OCI-M2 (cell line): ENCODE measurements around the gene TUFT1.
"Not testable (repeated sequence)": the region's sequence is repeated elsewhere in the genome, so short reads cannot be mapped to it uniquely, and the experiment has no call there.

Experiments used
- DNase-seq: peaks from one replicate; lab custom pipeline; 2025; ENCODE audit not compliant: unreplicated experiment; lab: John Stamatoyannopoulos, UW

The TUFT1 gene

DNA sequence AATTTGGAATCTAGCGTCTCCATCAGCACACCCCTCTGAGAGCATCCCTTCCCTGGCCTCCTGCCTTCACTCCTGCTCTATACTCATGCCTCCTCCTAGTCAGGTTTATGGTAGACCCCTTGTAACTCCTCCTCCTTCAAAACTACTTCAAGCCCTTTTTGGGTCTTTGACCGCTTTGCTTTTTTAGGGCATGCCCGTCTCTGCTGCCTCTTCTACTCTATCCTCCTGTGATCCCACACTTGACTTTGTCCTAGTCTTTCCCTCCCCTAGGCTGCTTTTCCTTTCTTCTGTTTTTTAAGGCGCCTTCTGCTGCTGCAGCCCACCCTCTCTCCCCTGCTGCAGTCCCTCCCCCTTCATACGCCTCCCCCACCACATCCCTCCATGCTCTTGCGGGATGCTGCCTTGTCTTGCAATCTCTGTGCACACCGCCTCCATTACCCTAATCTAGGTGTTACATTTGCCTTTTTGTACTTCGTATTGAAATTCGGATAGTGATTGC is 73.2 kb downstream of the TUFT1 start:
- DNase-seq: no peak

GRCh38 chr1:151615711-151616504 is 75.8 kb downstream of the TUFT1 start:
- no peak for DNase-seq

- no peak for DNase-seq
These were observed 76.4 kb downstream of the TUFT1 start for GRCh38 chr1:151616505-151616849.

GRCh38 chr1:151618003-151618402 is 77.9 kb downstream of the TUFT1 start:
- no peak for DNase-seq

DNA sequence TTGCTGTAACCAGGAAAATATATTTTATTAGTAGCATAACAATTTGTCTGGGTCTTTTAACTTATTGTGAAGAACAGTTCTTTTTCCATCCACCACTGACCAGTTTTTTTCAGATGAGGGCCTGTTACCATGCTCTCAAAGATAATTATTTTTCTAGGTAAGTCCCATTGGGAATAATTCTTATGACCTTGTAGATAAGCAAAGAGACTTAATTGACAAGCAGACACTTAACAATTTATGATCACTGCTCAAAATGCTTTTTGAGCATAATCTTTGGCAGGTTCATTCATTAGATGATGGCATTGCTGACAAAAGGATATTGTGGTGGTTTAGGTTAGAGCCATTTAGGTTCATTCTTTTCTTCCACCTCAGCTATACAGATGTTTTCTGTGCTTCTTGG is 78.4 kb downstream of the TUFT1 start:
- no peak for DNase-seq

- DNase-seq: not testable (repeated sequence)
These were observed 78.9 kb downstream of the TUFT1 start for GRCh38 chr1:151618996-151619395.

DNA sequence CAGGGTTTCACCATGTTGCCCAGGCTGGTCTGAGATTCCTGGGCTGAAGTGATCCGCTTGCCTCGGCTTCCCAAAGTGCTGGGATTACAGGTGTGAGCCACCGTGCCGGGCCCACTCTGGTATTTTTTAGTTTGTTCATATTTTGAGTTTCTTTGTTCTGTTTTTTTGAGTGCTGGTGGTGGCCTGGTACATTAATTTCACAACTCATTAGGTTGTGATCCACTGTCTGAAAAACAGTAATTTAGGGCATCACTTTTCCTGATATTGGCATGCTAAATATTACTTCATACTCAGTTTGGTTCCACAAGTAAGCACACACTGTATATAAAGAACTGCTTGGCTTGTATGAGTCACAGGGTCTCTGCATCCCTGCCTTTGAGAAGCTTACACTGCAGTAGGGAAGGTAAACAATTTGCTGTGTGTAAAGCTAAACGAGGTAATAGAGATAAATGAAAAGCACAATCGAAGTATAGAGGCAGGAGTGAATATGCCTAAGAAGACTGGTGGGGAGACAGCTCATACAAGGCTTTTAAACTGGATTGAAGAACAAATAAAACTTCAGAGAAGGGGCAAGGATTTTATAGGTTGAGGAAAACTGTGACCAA is 79.5 kb downstream of the TUFT1 start:
- DNase-seq: no peak

DNA sequence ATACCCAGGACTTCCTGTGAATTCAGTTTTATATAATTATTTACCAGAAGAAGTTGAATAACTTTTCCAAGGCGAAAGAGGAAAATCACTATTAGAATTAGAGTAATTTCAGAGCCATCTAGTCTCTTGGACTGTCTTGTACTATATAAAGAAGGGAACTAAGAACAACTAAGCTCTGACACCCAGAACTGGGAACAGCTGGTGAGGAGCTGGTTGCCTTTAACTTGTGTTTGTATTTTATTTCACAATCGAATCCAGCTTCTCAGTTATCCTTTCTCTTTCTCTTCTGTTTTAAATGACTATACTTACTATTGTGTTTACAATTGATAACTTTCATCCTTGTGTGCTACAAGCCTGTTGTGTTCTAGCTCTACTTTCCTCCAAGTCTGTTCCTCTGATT is 80.2 kb downstream of the TUFT1 start:
- DNase-seq: no peak

DNA sequence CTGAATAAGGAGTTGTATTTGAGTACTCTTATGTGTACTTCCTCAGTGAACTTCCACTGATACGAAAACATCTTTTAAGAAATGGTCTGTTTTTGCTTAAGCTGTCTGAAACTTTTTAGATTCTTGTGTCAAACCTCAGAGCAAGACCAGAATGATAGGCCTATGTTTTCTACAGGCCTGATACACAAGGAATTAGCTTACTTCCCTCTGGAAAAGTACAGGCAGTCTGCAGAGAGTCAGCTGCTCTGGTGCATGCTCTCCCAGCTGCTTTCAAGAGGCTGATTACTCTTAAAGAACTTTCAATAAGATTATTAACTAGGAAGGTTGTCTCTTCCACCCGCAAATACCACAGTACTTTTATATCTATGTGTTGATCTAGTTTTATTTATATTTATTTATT is 81.2 kb downstream of the TUFT1 start:
- no peak for DNase-seq

GRCh38 chr1:151624783-151625182 is 84.7 kb downstream of the TUFT1 start:
- DNase-seq: no peak

- no peak for DNase-seq
These were observed 86.7 kb downstream of the TUFT1 start for GRCh38 chr1:151626740-151627334.

GRCh38 chr1:151629278-151629677 is 89.2 kb downstream of the TUFT1 start:
- DNase-seq: no peak
